GM12878 (cell line): ENCODE measurements around the gene EXD3. TPM values are rescaled to one million over a fixed set of nuclear protein-coding genes. Genes with fewer than 3 reads are reported as not detected.

Experiments
- ATAC-seq: fragments of 200-7000 bp; cut with Tn5 transposase; 3 replicates; pipeline ENCODE4 v1.9.1; 2020; ENCODE audit warnings: mild to moderate bottlenecking, moderate library complexity
- BruUV-seq: library from RNA; stranded (reverse); fragments of 400-500 nt; replicated peaks from 2 replicates; lab custom pipeline; 2021; lab: Mats Ljungman, UMichigan
- CTCF ChIA-PET: fragments of 300-600 bp; sonication (Branson Sonifier 250); formaldehyde crosslinking; extraction: SDS; loops from one replicate; lab custom pipeline; 2021; ENCODE audit warnings: inconsistent platforms; lab: Yijun Ruan, JAX
- POLR2A ChIA-PET: fragments of 350-600 bp; formaldehyde crosslinking; extraction: SDS; loops from one replicate; lab custom pipeline; 2021; ENCODE audit warnings: inconsistent platforms; lab: Charles Lee
- RAD21 ChIA-PET: fragments of 300-600 bp; sonication (Branson Sonifier 250); formaldehyde crosslinking; loops from one replicate; lab custom pipeline; 2023; ENCODE audit warnings: antibody characterized with exemption; ENCODE audit not compliant: unreplicated experiment; lab: Charles Lee
- SMC1A ChIA-PET: fragments of 300-600 bp; sonication (Branson Sonifier 250); formaldehyde crosslinking; loops from one replicate; lab custom pipeline; 2023; ENCODE audit not compliant: unreplicated experiment, uncharacterized antibody; lab: Charles Lee
- DNase-seq: peaks from one replicate; pipeline ENCODE4 v3.0.0-alpha.2; 2011; ENCODE audit warnings: low read depth, low spot score
- FAIRE-seq: peaks from 3 replicates; lab custom pipeline; 2011; peaks lifted over from hg19 to GRCh38; lab: Jason Lieb, UNC
- H2AFZ ChIP-seq: 2 replicates; pipeline ENCODE4 v1.6.0; 2011; ENCODE audit warnings: low read depth, low read length, control low read depth; ENCODE audit not compliant: control insufficient read depth
- H3K27ac ChIP-seq: 2 replicates; pipeline ENCODE4 v1.5.1; 2011; ENCODE audit warnings: control low read depth; ENCODE audit not compliant: control insufficient read depth, insufficient read depth
- H3K27me3 ChIP-seq, 2 experiments: replicated peaks in 1 of 2; 2 replicates each; pipeline versions ENCODE4 v1.6.0 to v1.6.1; 2011; ENCODE audit warnings: low read length in 1 of 2; ENCODE audit not compliant: control insufficient read depth in 2 of 2, insufficient read depth in 2 of 2
- H3K36me3 ChIP-seq, 2 experiments: 2 replicates each; pipeline ENCODE4 v1.5.1; 2011; ENCODE audit warnings: low read length in 1 of 2; ENCODE audit not compliant: control insufficient read depth in 2 of 2, insufficient read depth in 2 of 2
- H3K4me1 ChIP-seq: 2 replicates; pipeline ENCODE4 v1.6.1; 2011; ENCODE audit warnings: mild to moderate bottlenecking, low read length, moderate library complexity, mixed read lengths; ENCODE audit not compliant: control insufficient read depth, insufficient read depth
- H3K4me2 ChIP-seq: 2 replicates; pipeline ENCODE4 v1.6.0; 2011; ENCODE audit warnings: control low read depth; ENCODE audit not compliant: control insufficient read depth, insufficient read depth
- H3K4me3 ChIP-seq: fragments of 200-600 bp; sonication (generic); 2 replicates; pipeline ENCODE4 v1.5.1; 2016
- H3K79me2 ChIP-seq: 2 replicates; pipeline ENCODE4 v1.6.0; 2011; ENCODE audit warnings: low read length; ENCODE audit not compliant: control insufficient read depth, insufficient read depth
- H3K9ac ChIP-seq: 2 replicates; pipeline ENCODE4 v1.8.0; 2011; ENCODE audit warnings: low read length, control low read depth, mixed read lengths; ENCODE audit not compliant: control insufficient read depth, insufficient read depth
- H3K9me3 ChIP-seq: replicated peaks from 3 replicates; pipeline ENCODE4 v1.5.1; 2011; ENCODE audit warnings: mild to moderate bottlenecking, low read length; ENCODE audit not compliant: control insufficient read depth, insufficient read depth
- H4K20me1 ChIP-seq: 2 replicates; pipeline ENCODE4 v1.6.0; 2011; ENCODE audit not compliant: control insufficient read depth, insufficient read depth
- EP300 ChIP-seq, 2 experiments: fragments of 150-350 bp in 1 of 2; IDR thresholded peaks; 2 replicates each; pipeline ENCODE4 v1.6.1; 2011 to 2012; ENCODE audit warnings: low read depth in 2 of 2, low read length in 2 of 2, borderline replicate concordance in 1 of 2, improper control_type of control experiment in 1 of 2, inconsistent platforms in 1 of 2; ENCODE audit not compliant: control insufficient read depth in 1 of 2
- HDAC2 ChIP-seq: fragments of 200-600 bp; sonication (generic); IDR thresholded peaks from 2 replicates; pipeline ENCODE4 v1.6.1; 2017
- HDGF ChIP-seq: fragments of 450-650 bp; IDR thresholded peaks from 2 replicates; pipeline ENCODE4 v1.6.1; 2016; ENCODE audit warnings: antibody characterized with exemption
- HSF1 ChIP-seq: fragments of 150-350 bp; IDR thresholded peaks from 2 replicates; pipeline ENCODE4 v1.6.1; 2014; ENCODE audit warnings: mild to moderate bottlenecking, low read depth, low read length
- IRF3 ChIP-seq: fragments of 450-650 bp; IDR thresholded peaks from 2 replicates; pipeline ENCODE4 v1.6.1; 2014; ENCODE audit warnings: mild to moderate bottlenecking
- MEF2B ChIP-seq: fragments of 450-650 bp; IDR thresholded peaks from 2 replicates; pipeline ENCODE4 v1.6.1; 2018; ENCODE audit warnings: mild to moderate bottlenecking, moderate library complexity; ENCODE audit not compliant: partially characterized antibody, poor library complexity, severe bottlenecking
- NFXL1 ChIP-seq: fragments of 450-650 bp; IDR thresholded peaks from 2 replicates; pipeline ENCODE4 v1.6.1; 2017; ENCODE audit warnings: antibody characterized with exemption, mild to moderate bottlenecking, borderline replicate concordance
- NFYA ChIP-seq: IDR thresholded peaks from 2 replicates; pipeline ENCODE4 v1.6.1; 2011; ENCODE audit warnings: low read depth, mild to moderate bottlenecking, low read length, improper control_type of control experiment, borderline replicate concordance
- NRF1 ChIP-seq: conservative IDR thresholded peaks from 2 replicates; pipeline ENCODE4 v1.6.1; 2011; ENCODE audit warnings: mild to moderate bottlenecking, low read depth, low read length, improper control_type of control experiment
- RELA ChIP-seq: fragments of 450-650 bp; IDR thresholded peaks from 2 replicates; pipeline ENCODE4 v1.8.0; 2014; ENCODE audit warnings: borderline replicate concordance; ENCODE audit not compliant: partially characterized antibody
- SMAD1 ChIP-seq: fragments of 450-650 bp; IDR thresholded peaks from 2 replicates; pipeline ENCODE4 v1.6.1; 2018; ENCODE audit warnings: mild to moderate bottlenecking, low read depth; ENCODE audit not compliant: partially characterized antibody
- SP1 ChIP-seq: IDR thresholded peaks from one replicate; pipeline ENCODE4 v1.6.1; 2011; ENCODE audit warnings: low read depth, low read length
- SRF ChIP-seq, 2 experiments: IDR thresholded peaks; 2 replicates each; pipeline ENCODE4 v1.6.1; 2011; ENCODE audit warnings: low read depth in 2 of 2, low read length in 2 of 2, mild to moderate bottlenecking in 1 of 2, moderate library complexity in 1 of 2
- SUZ12 ChIP-seq: fragments of 200-600 bp; sonication (generic); IDR thresholded peaks from one replicate; pipeline ENCODE4 v1.6.1; 2018; ENCODE audit warnings: antibody characterized with exemption, mild to moderate bottlenecking; ENCODE audit not compliant: unreplicated experiment
- TCF12 ChIP-seq: IDR thresholded peaks from 2 replicates; pipeline ENCODE4 v1.6.1; 2011; ENCODE audit warnings: low read depth, mild to moderate bottlenecking, low read length
- USF1 ChIP-seq: IDR thresholded peaks from 2 replicates; pipeline ENCODE4 v1.6.1; 2011; ENCODE audit warnings: borderline replicate concordance, low read depth, mild to moderate bottlenecking, moderate library complexity, mixed read lengths, low read length; ENCODE audit not compliant: insufficient read depth; ENCODE audit errors: extremely low read length
- ZNF687 ChIP-seq: fragments of 450-650 bp; IDR thresholded peaks from 2 replicates; pipeline ENCODE4 v1.6.1; 2017; ENCODE audit warnings: mild to moderate bottlenecking, moderate library complexity
- WGBS: methylation state at CpG from one replicate; pipeline ENCODE4 v1.1.6; 2016; ENCODE audit warnings: low lambda C conversion rate; ENCODE audit not compliant: insufficient replicate concordance, insufficient coverage; ENCODE audit errors: missing lambda C conversion rate; 5-methylcytosine and 5-hydroxymethylcytosine counted together
- in situ Hi-C: fragments of 300-500 bp; cut with MboI; formaldehyde crosslinking; loops from 9 replicates; pipeline ENCODE4 v1.14.3; 2018; ENCODE audit warnings: mixed read lengths
- intact Hi-C: fragments of 100-400 bp; cut with micrococcal nuclease; formaldehyde crosslinking; loops from one replicate; pipeline ENCODE4 v1.14.2; 2022; ENCODE audit not compliant: unreplicated experiment
- polyA plus RNA-seq, 11 experiments: library from polyadenylated mRNA; depleted of rRNA in 4 of 11; unstranded in 6 of 11; stranded (reverse) in 5 of 11; fragments of >200 nt; fragmentation: Nextera tagmentation in 4 of 11; fragmentation: Illumina TruSeq in 1 of 11; extraction: Ambion mirVana in 4 of 11; extraction: Trizol in 1 of 11; gene quantifications; 1 replicate in 1 of 11; 2 replicates in 10 of 11; pipeline versions ENCODE4 v1.2.1 to v1.2.3, GENCODE V29; 2011 to 2016; ENCODE audit warnings: inconsistent platforms in 2 of 11, missing spikeins in 2 of 11, low read depth in 1 of 11
- total RNA-seq, 4 experiments: library from RNA; depleted of rRNA in 3 of 4; stranded (reverse); fragments of >200 nt in 3 of 4; fragmentation: Illumina TruSeq in 1 of 4; extraction: Trizol in 1 of 4; gene quantifications; 2 replicates each; pipeline versions ENCODE4 v1.2.1 to v1.2.3, GENCODE V29; 2013 to 2021

The EXD3 gene
- total and polyA plus RNA-seq, 10 of the 15 experiments (the other 5 are each of a cell fraction or from before 2014, with no cell fraction given): 0.21 to 7.1 (median 3.6) TPM

- RAD21 ChIA-PET: no interaction called here
- H3K4me2 ChIP-seq: no peak overlapping the region
- POLR2A ChIA-PET: no interaction called here
- WGBS: 67% methylated on average over 12 of the region's 12 CpGs
- H3K4me1 ChIP-seq: no peaks in the 10 kb centered on the region
- no TSS peak for BruUV-seq
- no peaks in the 10 kb centered on the region for H3K27me3 ChIP-seq
- no peak for FAIRE-seq
- no peak for DNase-seq
- no peak overlapping the region for H3K4me3 ChIP-seq
- no peaks in the 10 kb centered on the region for H3K79me2 ChIP-seq
- no peaks in the 10 kb centered on the region for H4K20me1 ChIP-seq
- H3K27ac ChIP-seq: no peak overlapping the region
- no peak overlapping the region for H3K9ac ChIP-seq
- no peaks in the 10 kb centered on the region for H3K36me3 ChIP-seq
- CTCF ChIA-PET: no interaction called here
- intact Hi-C loops (no loop called here), in situ Hi-C loops (no loop called here)
- H3K9me3 ChIP-seq: no peaks in the 10 kb centered on the region; the same call in 2 of the 3 replicates
- H2AFZ ChIP-seq: no peak overlapping the region
- SMC1A ChIA-PET: no interaction called here
- no peak for ATAC-seq
- TF ChIP-seq SMAD1 (no peak), ZNF687 (no peak), HSF1 (no peak), TCF12 (no peak), SUZ12 (no peak), SRF (IDR thresholded peaks at IDR 0.05; ENCODE audit: low read depth in 2 of 2, low read length in 2 of 2) (no peak), NRF1 (no peak), RELA (no peak), NFYA (no peak), IRF3 (no peak), USF1 (no peak), SP1 (no peak), HDGF (no peak), NFXL1 (no peak), HDAC2 (no peak), EP300 (IDR thresholded peaks at IDR 0.05; ENCODE audit: borderline replicate concordance in 1 of 2, control insufficient read depth in 1 of 2, low read depth in 2 of 2, low read length in 2 of 2) (no peak), MEF2B (no peak)
Observed at GRCh38 chr9:137365056-137365455, 57.9 kb downstream of the EXD3 start.
